ENCODE measurements around the gene CCL16.
"Not testable (repeated sequence)": the region's sequence is repeated elsewhere in the genome, so short reads cannot be mapped to it uniquely, and the experiment has no call there.

CCL16 gene

GRCh38 chr17:35943537-35943936 lies 37.8 kb downstream of the CCL16 start, which contains the start of gene LYZL6:
LYZL6 (minus strand) TSS chr17:35943713; CDS start chr17:35939356, 4,357 bp downstream.
- no peaks in the 10 kb centered on the region for H3K9me3 ChIP-seq (replicated peaks in 1 of 2; ENCODE audit: control insufficient read depth in 2 of 2, insufficient read depth in 1 of 2, low read depth in 1 of 2, low read length in 2 of 2)
- H2AK5ac ChIP-seq (ENCODE audit: low read depth, low read length) = no peak within 1 kb of the TSS
- H3K14ac ChIP-seq (ENCODE audit: low read length) = no peak within 1 kb of the TSS
- no peak within 1 kb of the TSS for H2BK120ac ChIP-seq (ENCODE audit: low read depth, low read length)
- no peak within 1 kb of the TSS for H3K27ac ChIP-seq (replicated peaks; ENCODE audit: low read length)
- H3K9ac ChIP-seq (ENCODE audit: low read depth, low read length, poor library complexity) = no peak within 1 kb of the TSS
- H2BK15ac ChIP-seq (ENCODE audit: low read length) = no peak within 1 kb of the TSS
- no peaks in the 10 kb centered on the region for H3K4me1 ChIP-seq (ENCODE audit: control insufficient read depth in 2 of 2, insufficient read depth in 1 of 2, low read depth in 1 of 2, low read length in 2 of 2)
- no peaks in the 10 kb centered on the region for H3K79me1 ChIP-seq (ENCODE audit: low read depth, low read length)
- H3K36me3 ChIP-seq (replicated peaks in 1 of 2; ENCODE audit: control insufficient read depth in 2 of 2, insufficient read depth in 2 of 2, low read length in 2 of 2) = no peaks in the 10 kb centered on the region
- no peak within 1 kb of the TSS for H2BK5ac ChIP-seq (ENCODE audit: low read length)
- no peak within 1 kb of the TSS for H3K18ac ChIP-seq (ENCODE audit: low read length)
- no peak for DNase-seq (ENCODE audit: low spot score)
- no peak within 1 kb of the TSS for H2AFZ ChIP-seq (ENCODE audit: low read length)
- no peak within 1 kb of the TSS for H3K4ac ChIP-seq (ENCODE audit: low read length)
- no peak within 1 kb of the TSS for H3K4me2 ChIP-seq (ENCODE audit: insufficient read depth, low read length, poor library complexity, severe bottlenecking)
- H3K4me3 ChIP-seq (ENCODE audit: low read length in 2 of 2) = no peak within 1 kb of the TSS
- no CpG with 5 or more reads among the region's 2 CpGs for WGBS, 2 donors (ENCODE audit: extremely low coverage in 2 of 2, insufficient read length in 2 of 2, insufficient replicate concordance in 1 of 2)
- H4K91ac ChIP-seq (ENCODE audit: low read depth, low read length, poor library complexity) = no peak within 1 kb of the TSS
- H3K27me3 ChIP-seq (ENCODE audit: control insufficient read depth in 3 of 3, insufficient read depth in 3 of 3, low read depth in 1 of 3, low read length in 3 of 3) = peaks cover 0 to 3% (median 0%) of the 10 kb centered on the region in 3 experiments
- H4K8ac ChIP-seq (ENCODE audit: low read depth, low read length) = no peak within 1 kb of the TSS
- H2BK12ac ChIP-seq (ENCODE audit: low read length) = peak within 1 kb of the TSS; percentile 2
- H3K23ac ChIP-seq (ENCODE audit: low read depth, low read length, poor library complexity) = no peak within 1 kb of the TSS

GRCh38 chr17:35942588-35943186 lies 38.6 kb downstream of the CCL16 start:
- H2AFZ ChIP-seq (ENCODE audit: low read length) = no peak overlapping the region
- DNase-seq (ENCODE audit: low spot score) = no peak
- H3K9me3 ChIP-seq (replicated peaks in 1 of 2; ENCODE audit: control insufficient read depth in 2 of 2, insufficient read depth in 1 of 2, low read depth in 1 of 2, low read length in 2 of 2) = no peaks in the 10 kb centered on the region
- no peak overlapping the region for H3K18ac ChIP-seq (ENCODE audit: low read length)
- no peak overlapping the region for H4K8ac ChIP-seq (ENCODE audit: low read depth, low read length)
- peaks cover 0 to 3% (median 0%) of the 10 kb centered on the region in 3 experiments for H3K27me3 ChIP-seq (ENCODE audit: control insufficient read depth in 3 of 3, insufficient read depth in 3 of 3, low read depth in 1 of 3, low read length in 3 of 3)
- no CpG with 5 or more reads among the region's 9 CpGs for WGBS, 2 donors (ENCODE audit: extremely low coverage in 2 of 2, insufficient read length in 2 of 2, insufficient replicate concordance in 1 of 2)
- no peak overlapping the region for H2BK120ac ChIP-seq (ENCODE audit: low read depth, low read length)
- no peaks in the 10 kb centered on the region for H3K36me3 ChIP-seq (replicated peaks in 1 of 2; ENCODE audit: control insufficient read depth in 2 of 2, insufficient read depth in 2 of 2, low read length in 2 of 2)
- H3K4me2 ChIP-seq (ENCODE audit: insufficient read depth, low read length, poor library complexity, severe bottlenecking) = no peak overlapping the region
- H3K9ac ChIP-seq (ENCODE audit: low read depth, low read length, poor library complexity) = no peak overlapping the region
- no peak overlapping the region for H3K27ac ChIP-seq (replicated peaks; ENCODE audit: low read length)
- H3K4me1 ChIP-seq (ENCODE audit: control insufficient read depth in 2 of 2, insufficient read depth in 1 of 2, low read depth in 1 of 2, low read length in 2 of 2) = no peaks in the 10 kb centered on the region
- no peak overlapping the region for H2BK5ac ChIP-seq (ENCODE audit: low read length)
- H3K4me3 ChIP-seq (ENCODE audit: low read length in 2 of 2) = no peak overlapping the region
- H4K91ac ChIP-seq (ENCODE audit: low read depth, low read length, poor library complexity) = no peak overlapping the region
- no peak overlapping the region for H2BK12ac ChIP-seq (ENCODE audit: low read length)
- no peak overlapping the region for H3K4ac ChIP-seq (ENCODE audit: low read length)
- H3K79me1 ChIP-seq (ENCODE audit: low read depth, low read length) = no peaks in the 10 kb centered on the region
- H3K23ac ChIP-seq (ENCODE audit: low read depth, low read length, poor library complexity) = no peak overlapping the region
- H3K14ac ChIP-seq (ENCODE audit: low read length) = no peak overlapping the region
- H2BK15ac ChIP-seq (ENCODE audit: low read length) = no peak overlapping the region
- no peak overlapping the region for H2AK5ac ChIP-seq (ENCODE audit: low read depth, low read length)

GRCh38 chr17:35938492-35938891 lies 42.8 kb downstream of the CCL16 start:
- not testable (repeated sequence) for H2BK15ac ChIP-seq (ENCODE audit: low read length); H3K27ac ChIP-seq (replicated peaks; ENCODE audit: low read length); H2BK120ac ChIP-seq (ENCODE audit: low read depth, low read length); H4K8ac ChIP-seq (ENCODE audit: low read depth, low read length); H2BK5ac ChIP-seq (ENCODE audit: low read length); H2BK12ac ChIP-seq (ENCODE audit: low read length); H3K4me1 ChIP-seq (ENCODE audit: control insufficient read depth in 2 of 2, insufficient read depth in 1 of 2, low read depth in 1 of 2, low read length in 2 of 2); H2AFZ ChIP-seq (ENCODE audit: low read length); H3K4me2 ChIP-seq (ENCODE audit: insufficient read depth, low read length, poor library complexity, severe bottlenecking); H4K91ac ChIP-seq (ENCODE audit: low read depth, low read length, poor library complexity); H3K4ac ChIP-seq (ENCODE audit: low read length); H3K18ac ChIP-seq (ENCODE audit: low read length); H3K4me3 ChIP-seq (ENCODE audit: low read length in 2 of 2); H3K9ac ChIP-seq (ENCODE audit: low read depth, low read length, poor library complexity); H3K36me3 ChIP-seq (replicated peaks in 1 of 2; ENCODE audit: control insufficient read depth in 2 of 2, insufficient read depth in 2 of 2, low read length in 2 of 2); H3K79me1 ChIP-seq (ENCODE audit: low read depth, low read length); H3K14ac ChIP-seq (ENCODE audit: low read length); H2AK5ac ChIP-seq (ENCODE audit: low read depth, low read length); H3K9me3 ChIP-seq (replicated peaks in 1 of 2; ENCODE audit: control insufficient read depth in 2 of 2, insufficient read depth in 1 of 2, low read depth in 1 of 2, low read length in 2 of 2); H3K23ac ChIP-seq (ENCODE audit: low read depth, low read length, poor library complexity); H3K27me3 ChIP-seq (ENCODE audit: control insufficient read depth in 3 of 3, insufficient read depth in 3 of 3, low read depth in 1 of 3, low read length in 3 of 3); DNase-seq (ENCODE audit: low spot score)
- WGBS, 2 donors (ENCODE audit: extremely low coverage in 2 of 2, insufficient read length in 2 of 2, insufficient replicate concordance in 1 of 2) = no CpG with 5 or more reads among the region's 3 CpGs

GRCh38 chr17:35936063-35936462 lies 45.2 kb downstream of the CCL16 start:
- no peaks in the 10 kb centered on the region for H3K79me1 ChIP-seq (ENCODE audit: low read depth, low read length)
- no peak overlapping the region for H4K8ac ChIP-seq (ENCODE audit: low read depth, low read length)
- H3K36me3 ChIP-seq (replicated peaks in 1 of 2; ENCODE audit: control insufficient read depth in 2 of 2, insufficient read depth in 2 of 2, low read length in 2 of 2) = no peaks in the 10 kb centered on the region
- no peak overlapping the region for H4K91ac ChIP-seq (ENCODE audit: low read depth, low read length, poor library complexity)
- no peak overlapping the region for H2BK5ac ChIP-seq (ENCODE audit: low read length)
- no peak overlapping the region for H3K18ac ChIP-seq (ENCODE audit: low read length)
- H3K9ac ChIP-seq (ENCODE audit: low read depth, low read length, poor library complexity) = no peak overlapping the region
- no peak overlapping the region for H3K23ac ChIP-seq (ENCODE audit: low read depth, low read length, poor library complexity)
- no peak overlapping the region for H2BK15ac ChIP-seq (ENCODE audit: low read length)
- H2BK12ac ChIP-seq (ENCODE audit: low read length) = no peak overlapping the region
- H2AFZ ChIP-seq (ENCODE audit: low read length) = peak overlapping the region; percentile 27
- no peaks in the 10 kb centered on the region for H3K27me3 ChIP-seq (ENCODE audit: control insufficient read depth in 3 of 3, insufficient read depth in 3 of 3, low read depth in 1 of 3, low read length in 3 of 3)
- H3K14ac ChIP-seq (ENCODE audit: low read length) = no peak overlapping the region
- no peak overlapping the region for H2AK5ac ChIP-seq (ENCODE audit: low read depth, low read length)
- no peak overlapping the region for H3K4ac ChIP-seq (ENCODE audit: low read length)
- no peaks in the 10 kb centered on the region for H3K9me3 ChIP-seq (replicated peaks in 1 of 2; ENCODE audit: control insufficient read depth in 2 of 2, insufficient read depth in 1 of 2, low read depth in 1 of 2, low read length in 2 of 2)
- DNase-seq (ENCODE audit: low spot score) = no peak
- no peak overlapping the region for H2BK120ac ChIP-seq (ENCODE audit: low read depth, low read length)
- H3K4me1 ChIP-seq (ENCODE audit: control insufficient read depth in 2 of 2, insufficient read depth in 1 of 2, low read depth in 1 of 2, low read length in 2 of 2) = peaks cover 0 to 2% of the 10 kb centered on the region in 2 donors
- WGBS, 2 donors (ENCODE audit: extremely low coverage in 2 of 2, insufficient read length in 2 of 2, insufficient replicate concordance in 1 of 2) = no CpG with 5 or more reads among the region's 5 CpGs
- H3K27ac ChIP-seq (replicated peaks; ENCODE audit: low read length) = no peak overlapping the region
- H3K4me3 ChIP-seq (ENCODE audit: low read length in 2 of 2) = no peak overlapping the region
- H3K4me2 ChIP-seq (ENCODE audit: insufficient read depth, low read length, poor library complexity, severe bottlenecking) = no peak overlapping the region
